Spleen (tissue), 11 donors: ENCODE measurements around the gene AWAT1. TPM values are rescaled to one million over a fixed set of nuclear protein-coding genes. Genes with fewer than 3 reads are reported as not detected.
"Not testable (repeated sequence)": the region's sequence is repeated elsewhere in the genome, so short reads cannot be mapped to it uniquely, and the experiment has no call there.

Source experiments
- DNase-seq: peaks from one replicate; pipeline ENCODE4 v3.0.0-alpha.2; 2020
- H3K27ac ChIP-seq, 8 donors: fragments of 200-600 bp; sonication (generic) in 7 of 8; 1 replicate in 4 of 8; 2 replicates in 4 of 8; pipeline versions ENCODE4 v1.5.0 to v1.8.0; 2016 to 2021; ENCODE audit warnings: inconsistent platforms in 4 of 8, mild to moderate bottlenecking in 4 of 8, moderate library complexity in 1 of 8
- H3K27me3 ChIP-seq, 7 donors: fragments of 200-600 bp; sonication (generic) in 6 of 7; replicated peaks in 1 of 7; 1 replicate in 4 of 7; 2 replicates in 3 of 7; pipeline versions ENCODE4 v1.5.0 to v1.8.0; 2016 to 2021; ENCODE audit warnings: inconsistent platforms in 3 of 7, mild to moderate bottlenecking in 1 of 7
- H3K36me3 ChIP-seq, 6 donors: fragments of 200-600 bp; sonication (generic) in 5 of 6; 1 replicate in 4 of 6; 2 replicates in 2 of 6; pipeline versions ENCODE4 v1.5.0 to v1.8.0; 2016 to 2021; ENCODE audit warnings: inconsistent platforms in 2 of 6
- H3K4me1 ChIP-seq, 6 donors: fragments of 200-600 bp; sonication (generic) in 5 of 6; 1 replicate in 3 of 6; 2 replicates in 3 of 6; pipeline versions ENCODE4 v1.5.0 to v1.8.0; 2016 to 2021; ENCODE audit warnings: inconsistent platforms in 3 of 6
- H3K4me3 ChIP-seq, 8 donors: fragments of 200-600 bp; sonication (generic) in 7 of 8; 1 replicate in 4 of 8; 2 replicates in 4 of 8; pipeline versions ENCODE4 v1.5.0 to v1.8.0; 2016 to 2021; ENCODE audit warnings: inconsistent platforms in 4 of 8, mild to moderate bottlenecking in 4 of 8, moderate library complexity in 2 of 8
- H3K9me3 ChIP-seq, 8 donors: fragments of 200-600 bp; sonication (generic) in 7 of 8; 1 replicate in 4 of 8; 2 replicates in 4 of 8; pipeline versions ENCODE4 v1.5.0 to v1.8.0; 2016 to 2021; ENCODE audit warnings: inconsistent platforms in 4 of 8
- POLR2A ChIP-seq, 3 donors: fragments of 450-650 bp; IDR thresholded peaks; one replicate each; pipeline ENCODE4 v1.5.1; 2017; ENCODE audit warnings: antibody characterized with exemption in 3 of 3, mild to moderate bottlenecking in 1 of 3
- POLR2AphosphoS5 ChIP-seq, 3 donors: sonication (generic); formaldehyde crosslinking; IDR thresholded peaks; one replicate each; pipeline ENCODE4 v1.5.1; 2017; ENCODE audit warnings: antibody characterized with exemption in 3 of 3
- WGBS, 5 donors: extraction: QIAGEN DNeasy Blood & Tissue Kit in 3 of 5; methylation state at CpG; one replicate each; pipeline versions ENCODE4 v1.1.5 to v1.1.7; 2013 to 2018; 5-methylcytosine and 5-hydroxymethylcytosine counted together
- intact Hi-C: fragments of 100-400 bp; cut with DNase I; formaldehyde crosslinking; loops from one replicate; pipeline ENCODE4 v1.15.0; 2023; ENCODE audit warnings: low total_unique reads
- polyA plus RNA-seq, 3 donors: library from polyadenylated mRNA; stranded (reverse); fragments of 200-250 nt; gene quantifications; one replicate each; pipeline ENCODE4 v1.2.1, GENCODE V29; 2013
- total RNA-seq, 7 donors: library from RNA; depleted of rRNA in 3 of 7; stranded (reverse); fragments of >200 nt in 3 of 7; fragmentation: NEBNext Ultra II Directional in 4 of 7; extraction: Animal tissue kit (Norgen Biotek cat#: 25700) in 4 of 7; gene quantifications; one replicate each; pipeline versions ENCODE4 v1.1.0 to v1.2.1, GENCODE V29; 2016 to 2021
- TF ChIP-seq, protein P1 (sequence below), 11 experiments: fragments of 200-600 bp in 7 of 11; fragments of 450-650 bp in 4 of 11; sonication (generic) in 4 of 11; IDR thresholded peaks in 8 of 11; conservative IDR thresholded peaks in 3 of 11; 1 replicate in 7 of 11; 2 replicates in 4 of 11; pipeline versions ENCODE4 v1.4.0 to v1.8.0; 2016 to 2021; ENCODE audit warnings: antibody characterized with exemption in 11 of 11, inconsistent platforms in 4 of 11, mild to moderate bottlenecking in 1 of 11
- donor health status: healthy with polysubstance abuse.
- donor health status: DM: no; HTN: no; CAD: no; lungs with moderate emphysema.
- donor health status: DM: no; HTN: no; CAD: no.
- donor health status: Bipolar disorder and iron deficiency.
- donor health status: healthy.
- donor health status: DM: no; HTN: no; CAD: no.
- donor health status: DM: yes; HTN: yes; CAD: no.

The AWAT1 gene
- total and polyA plus RNA-seq, 10 donors, result not detected

DNA sequence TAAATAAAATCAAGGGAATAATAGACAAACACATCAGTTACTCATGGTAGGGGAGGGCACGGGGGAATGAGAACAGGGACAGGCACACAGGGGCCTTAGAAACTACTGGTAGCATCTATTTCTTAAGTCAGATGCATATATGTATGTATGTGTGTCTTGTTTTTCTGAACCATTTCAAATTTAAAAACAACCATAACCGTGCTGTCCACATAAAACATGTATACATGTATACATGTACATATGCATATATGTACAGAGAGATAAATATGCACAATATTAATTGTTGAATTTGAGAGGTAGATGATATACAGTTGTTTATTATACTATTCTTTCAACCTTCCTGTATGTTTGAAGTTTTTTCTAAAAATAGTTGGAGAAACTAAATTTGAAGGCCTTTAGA is 7.8 kb upstream of the AWAT1 start:
- no peaks in the 10 kb centered on the region for H3K9me3 ChIP-seq
- H3K4me1 ChIP-seq, result no peaks in the 10 kb centered on the region
- intact Hi-C loops, result no loop called here
- TF ChIP-seq, protein P1, sequence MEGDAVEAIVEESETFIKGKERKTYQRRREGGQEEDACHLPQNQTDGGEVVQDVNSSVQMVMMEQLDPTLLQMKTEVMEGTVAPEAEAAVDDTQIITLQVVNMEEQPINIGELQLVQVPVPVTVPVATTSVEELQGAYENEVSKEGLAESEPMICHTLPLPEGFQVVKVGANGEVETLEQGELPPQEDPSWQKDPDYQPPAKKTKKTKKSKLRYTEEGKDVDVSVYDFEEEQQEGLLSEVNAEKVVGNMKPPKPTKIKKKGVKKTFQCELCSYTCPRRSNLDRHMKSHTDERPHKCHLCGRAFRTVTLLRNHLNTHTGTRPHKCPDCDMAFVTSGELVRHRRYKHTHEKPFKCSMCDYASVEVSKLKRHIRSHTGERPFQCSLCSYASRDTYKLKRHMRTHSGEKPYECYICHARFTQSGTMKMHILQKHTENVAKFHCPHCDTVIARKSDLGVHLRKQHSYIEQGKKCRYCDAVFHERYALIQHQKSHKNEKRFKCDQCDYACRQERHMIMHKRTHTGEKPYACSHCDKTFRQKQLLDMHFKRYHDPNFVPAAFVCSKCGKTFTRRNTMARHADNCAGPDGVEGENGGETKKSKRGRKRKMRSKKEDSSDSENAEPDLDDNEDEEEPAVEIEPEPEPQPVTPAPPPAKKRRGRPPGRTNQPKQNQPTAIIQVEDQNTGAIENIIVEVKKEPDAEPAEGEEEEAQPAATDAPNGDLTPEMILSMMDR (IDR thresholded peaks at IDR 0.05 in 8 of 11, conservative IDR thresholded peaks at IDR 0.05 in 3 of 11), result no peak
- TF ChIP-seq POLR2A (IDR thresholded peaks at IDR 0.05) (no peak), POLR2AphosphoS5 (IDR thresholded peaks at IDR 0.05) (no peak)
- H3K27ac ChIP-seq, result no peak overlapping the region
- no peak for DNase-seq
- 66 to 100% (median 82%) methylated on average over 2 of the region's 2 CpGs for WGBS, 5 donors
- H3K4me3 ChIP-seq, result no peak overlapping the region
- no peaks in the 10 kb centered on the region for H3K36me3 ChIP-seq
- peaks cover 0 to 5% (median 0%) of the 10 kb centered on the region in 7 donors for H3K27me3 ChIP-seq

DNA sequence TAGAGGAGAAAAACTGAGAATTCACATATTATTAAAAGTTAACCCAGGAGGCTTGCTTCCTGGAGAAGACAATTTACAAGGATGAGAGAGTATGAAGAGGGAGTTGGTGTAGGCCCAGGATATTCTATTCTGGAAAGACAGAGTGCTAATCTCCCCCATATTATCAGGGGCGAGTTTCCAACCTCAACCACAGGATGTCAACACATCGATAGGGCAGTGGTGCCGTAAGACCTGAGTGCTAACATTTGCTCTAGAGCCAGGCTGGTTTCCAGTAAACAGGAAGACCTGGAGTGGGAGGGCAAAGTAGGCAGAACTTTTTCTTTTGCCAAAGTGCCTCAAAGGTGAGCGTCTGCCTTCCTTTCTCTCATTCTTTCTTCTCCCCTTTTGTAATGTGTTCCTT is 2.8 kb upstream of the AWAT1 start:
- no peak for DNase-seq
- TF ChIP-seq POLR2A (IDR thresholded peaks at IDR 0.05) (no peak), POLR2AphosphoS5 (IDR thresholded peaks at IDR 0.05) (no peak)
- TF ChIP-seq, protein P1 (IDR thresholded peaks at IDR 0.05 in 8 of 11, conservative IDR thresholded peaks at IDR 0.05 in 3 of 11), result no peak
- Histone ChIP-seq H3K27ac (no peak overlapping the region), H3K36me3 (no peaks in the 10 kb centered on the region), H3K4me3 (no peak overlapping the region), H3K9me3 (no peaks in the 10 kb centered on the region), H3K4me1 (no peaks in the 10 kb centered on the region), H3K27me3 (no peaks in the 10 kb centered on the region)
- 40 to 79% (median 54%) methylated on average over 4 of the region's 4 CpGs for WGBS, 5 donors
- intact Hi-C loops, result no loop called here

DNA sequence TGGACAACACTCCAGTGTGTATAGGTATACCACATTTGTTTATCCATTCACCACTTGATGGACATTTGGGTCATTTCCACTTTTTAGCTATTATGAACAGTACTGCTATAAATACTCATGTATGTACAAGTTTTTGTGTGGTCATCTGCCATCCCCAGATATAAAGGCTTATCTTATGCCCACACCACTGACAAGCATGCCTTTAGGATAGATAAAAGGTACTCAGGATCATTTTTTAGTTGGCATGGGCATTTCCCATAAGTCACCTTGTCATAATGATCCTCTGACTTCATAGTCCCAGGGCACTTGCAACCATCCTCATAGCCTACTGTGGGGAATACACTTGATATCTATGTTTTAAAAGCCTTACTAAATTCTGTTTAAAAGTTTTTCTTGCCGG is 6.3 kb downstream of the AWAT1 start:
- DNase-seq, result no peak
- TF ChIP-seq, protein P1 (IDR thresholded peaks at IDR 0.05 in 8 of 11, conservative IDR thresholded peaks at IDR 0.05 in 3 of 11), result no peak
- TF ChIP-seq POLR2AphosphoS5 (IDR thresholded peaks at IDR 0.05) (no peak), POLR2A (IDR thresholded peaks at IDR 0.05) (no peak)
- no peak overlapping the region for H3K27ac ChIP-seq
- intact Hi-C loops, result no loop called here
- no peaks in the 10 kb centered on the region for H3K4me1 ChIP-seq
- 92 to 100% (median 92%) methylated on average over 1 of the region's 1 CpG for WGBS, 5 donors
- H3K4me3 ChIP-seq, result no peak overlapping the region
- no peaks in the 10 kb centered on the region for H3K27me3 ChIP-seq
- H3K9me3 ChIP-seq, result no peaks in the 10 kb centered on the region
- H3K36me3 ChIP-seq, result no peaks in the 10 kb centered on the region

DNA sequence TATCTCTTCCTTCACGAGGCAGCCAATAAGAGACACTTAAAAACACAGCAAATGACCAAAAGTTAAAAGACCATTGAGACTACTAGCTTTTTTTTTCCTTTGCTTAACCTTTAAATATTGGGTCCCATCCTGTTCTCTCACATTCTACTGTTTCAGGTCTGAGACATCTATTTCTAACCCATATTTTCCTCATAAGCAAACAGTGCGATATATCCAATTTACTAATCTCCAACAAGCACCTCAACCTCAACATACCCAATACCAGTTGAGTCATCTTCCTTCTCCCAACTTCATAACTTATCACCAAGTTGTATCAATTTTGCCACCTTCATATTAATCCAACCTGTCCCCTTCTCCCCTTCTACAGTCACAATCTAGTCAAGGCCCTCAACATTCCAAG is 7.0 kb downstream of the AWAT1 start:
- Histone ChIP-seq H3K27ac (no peak overlapping the region), H3K27me3 (no peaks in the 10 kb centered on the region), H3K9me3 (no peaks in the 10 kb centered on the region), H3K36me3 (no peaks in the 10 kb centered on the region), H3K4me3 (no peak overlapping the region), H3K4me1 (no peaks in the 10 kb centered on the region)
- TF ChIP-seq, protein P1 (IDR thresholded peaks at IDR 0.05 in 8 of 11, conservative IDR thresholded peaks at IDR 0.05 in 3 of 11), result no peak
- no peak for TF ChIP-seq POLR2A (IDR thresholded peaks at IDR 0.05)
- no peak for TF ChIP-seq POLR2AphosphoS5 (IDR thresholded peaks at IDR 0.05)
- intact Hi-C loops, result no loop called here
- WGBS, 5 donors, result 80 to 90% (median 87%) methylated on average over 2 of the region's 2 CpGs
- no peak for DNase-seq

DNA sequence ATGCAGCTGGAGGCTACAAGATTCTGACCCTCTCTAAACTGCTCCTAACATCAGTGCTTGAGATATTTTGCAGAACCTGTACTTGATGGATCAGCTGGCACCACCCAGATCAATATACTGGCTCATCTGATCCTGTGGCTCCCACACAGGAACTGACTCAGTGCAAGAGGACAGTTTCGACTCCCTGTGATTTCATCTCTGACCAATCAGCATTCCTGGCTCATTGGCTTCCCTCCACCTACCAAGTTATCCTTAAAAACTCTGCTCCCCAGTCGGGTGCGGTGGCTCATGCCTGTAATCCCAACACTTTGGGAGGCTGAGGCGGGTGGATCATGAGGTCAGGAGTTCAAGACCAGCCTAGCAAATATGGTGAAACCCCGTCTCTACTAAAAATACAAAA is 9.1 kb downstream of the AWAT1 start:
- 71 to 91% (median 79%) methylated on average over 4 to 5 of the region's 5 CpGs for WGBS, 5 donors
- H3K36me3 ChIP-seq, H3K4me1 ChIP-seq, DNase-seq, H3K4me3 ChIP-seq, H3K27ac ChIP-seq, intact Hi-C loops, H3K27me3 ChIP-seq, H3K9me3 ChIP-seq: not testable (repeated sequence)
